ENCODE measurements around the gene SCYGR1. TPM values are rescaled to one million over a fixed set of nuclear protein-coding genes. Genes with fewer than 3 reads are reported as not detected.

The SCYGR1 gene
- total RNA-seq, 6 experiments from 2014 or later: not detected

GRCh38 chr2:227423656-227424499 is 36.1 kb upstream of the SCYGR1 start:
- no peak overlapping the region for H3K27ac Mint-ChIP-seq
- DNase-seq: no peak
- no peaks in the 10 kb centered on the region; the same call in 1 of the 2 replicates for H3K4me1 Mint-ChIP-seq (ENCODE audit: low read depth)
- no peaks in the 10 kb centered on the region for H3K36me3 Mint-ChIP-seq (ENCODE audit: low read depth)
- no peak overlapping the region for H3K4me3 Mint-ChIP-seq
- H3K9me3 Mint-ChIP-seq: no peaks in the 10 kb centered on the region
- TF ChIP-seq CTCF (IDR thresholded peaks at IDR 0.05): no peak
- peaks cover 3% of the 10 kb centered on the region for H3K27me3 Mint-ChIP-seq (ENCODE audit: insufficient read depth)

GRCh38 chr2:227420087-227421052 is 32.6 kb upstream of the SCYGR1 start:
- Mint-ChIP-seq H3K4me3 (no peak overlapping the region), H3K36me3 (ENCODE audit: low read depth) (no peaks in the 10 kb centered on the region), H3K9me3 (no peaks in the 10 kb centered on the region), H3K27me3 (ENCODE audit: insufficient read depth) (peaks cover 2% of the 10 kb centered on the region), H3K27ac (no peak overlapping the region), H3K4me1 (ENCODE audit: low read depth) (peaks cover 8% of the 10 kb centered on the region)
- no peak for TF ChIP-seq CTCF (IDR thresholded peaks at IDR 0.05)
- no peak for DNase-seq

DNA sequence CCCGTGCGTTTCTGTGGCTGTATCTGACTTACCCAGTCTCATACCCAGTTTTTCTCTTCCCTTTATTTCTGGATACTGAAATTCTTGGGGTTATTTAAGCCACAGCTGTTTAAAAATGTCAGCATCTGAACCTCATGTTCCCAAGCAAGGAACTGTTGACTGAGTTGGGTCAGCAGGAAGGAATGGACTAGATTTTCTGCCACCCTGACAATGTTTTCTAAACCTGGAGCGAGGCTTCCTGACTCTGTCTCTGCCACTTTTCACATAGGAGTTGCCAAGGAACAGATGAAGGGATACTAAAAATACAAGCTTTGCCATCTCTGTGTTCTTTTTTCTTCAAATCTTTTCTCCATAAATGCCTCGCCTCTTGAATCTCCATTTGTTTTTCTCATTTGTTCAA is 29.0 kb upstream of the SCYGR1 start:
- DNase-seq: no peak
- Mint-ChIP-seq H3K27me3 (ENCODE audit: insufficient read depth) (peaks cover 2% of the 10 kb centered on the region), H3K4me3 (no peak overlapping the region), H3K27ac (peak overlapping the region; percentile 30), H3K36me3 (ENCODE audit: low read depth) (no peaks in the 10 kb centered on the region), H3K4me1 (ENCODE audit: low read depth) (peaks cover 30% of the 10 kb centered on the region), H3K9me3 (no peaks in the 10 kb centered on the region)
- no peak for TF ChIP-seq CTCF (IDR thresholded peaks at IDR 0.05)

DNA sequence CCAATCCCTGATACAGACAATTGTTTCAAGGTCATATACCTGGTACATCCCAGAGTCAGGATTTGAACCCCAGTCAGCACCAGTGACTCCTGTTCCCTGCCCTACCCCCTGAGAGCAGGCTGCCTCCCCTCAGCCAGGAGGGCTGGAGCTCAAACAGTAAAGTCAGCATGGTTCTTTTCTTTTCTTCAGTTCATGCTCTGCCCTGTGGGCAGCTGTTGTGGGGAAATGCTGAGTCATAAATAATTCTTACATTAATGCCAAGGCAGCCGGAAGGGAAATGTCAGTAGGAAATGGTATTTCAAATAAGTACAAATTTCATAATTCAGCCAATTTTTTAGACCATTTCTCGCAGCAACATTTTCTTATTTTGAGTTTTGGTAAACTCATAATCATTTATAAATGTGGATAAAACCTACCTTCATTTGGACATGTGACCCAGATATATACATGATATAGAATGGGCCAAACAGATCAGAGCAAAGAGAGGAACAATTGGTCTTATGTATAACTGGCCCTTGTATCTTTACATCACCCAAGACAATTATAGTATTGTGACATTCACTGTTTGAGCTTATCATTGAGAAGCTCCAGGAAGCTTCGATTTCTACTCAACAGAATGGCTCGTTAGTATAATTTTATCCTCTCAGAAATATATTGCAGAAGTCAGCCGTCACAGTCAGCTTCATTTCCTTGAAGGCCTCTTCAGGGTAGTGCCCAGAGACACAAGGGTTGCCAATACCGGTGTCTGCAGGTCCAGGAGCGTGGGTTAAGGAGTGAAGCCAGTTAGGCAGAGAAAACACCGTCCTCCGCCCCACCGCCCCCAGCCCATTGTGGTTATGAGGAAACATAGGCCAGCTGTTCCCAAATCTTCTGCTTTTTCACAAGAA is 28.0 kb upstream of the SCYGR1 start:
- H3K27me3 Mint-ChIP-seq (ENCODE audit: insufficient read depth): no peaks in the 10 kb centered on the region; the same call in 1 of the 2 replicates
- H3K27ac Mint-ChIP-seq: peak overlapping the region; percentile 87
- peak; percentile 56 for DNase-seq
- no peaks in the 10 kb centered on the region for H3K9me3 Mint-ChIP-seq
- peak overlapping the region; percentile 64 for H3K4me3 Mint-ChIP-seq
- TF ChIP-seq CTCF (IDR thresholded peaks at IDR 0.05): no peak
- H3K36me3 Mint-ChIP-seq (ENCODE audit: low read depth): no peaks in the 10 kb centered on the region
- H3K4me1 Mint-ChIP-seq (ENCODE audit: low read depth): peaks cover 39% of the 10 kb centered on the region

DNA sequence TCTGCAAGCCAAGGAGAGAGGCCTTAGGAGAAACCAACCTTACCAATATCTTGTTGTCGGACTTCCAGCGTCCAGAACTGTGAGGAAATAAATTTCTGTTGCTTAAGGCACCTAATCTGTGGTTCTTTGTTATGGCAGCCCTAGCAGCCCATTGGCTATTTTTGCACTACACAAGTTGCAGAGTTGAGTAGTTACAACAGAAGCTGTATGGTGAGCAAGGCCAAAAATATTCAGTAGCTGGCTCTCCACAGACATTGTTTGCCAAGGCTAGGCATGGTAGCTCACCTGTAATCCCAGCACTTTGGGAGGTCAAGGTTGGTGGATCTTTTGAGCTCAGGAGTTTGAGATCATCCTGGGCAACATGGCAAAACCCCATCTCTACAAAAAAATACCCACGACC is 27.1 kb upstream of the SCYGR1 start:
- Mint-ChIP-seq H3K4me1 (ENCODE audit: low read depth) (peaks cover 39% of the 10 kb centered on the region), H3K9me3 (no peaks in the 10 kb centered on the region), H3K4me3 (no peak overlapping the region), H3K27me3 (ENCODE audit: insufficient read depth) (no peaks in the 10 kb centered on the region; the same call in 1 of the 2 replicates), H3K27ac (peak overlapping the region; percentile 87), H3K36me3 (ENCODE audit: low read depth) (no peaks in the 10 kb centered on the region)
- TF ChIP-seq CTCF (IDR thresholded peaks at IDR 0.05): no peak
- DNase-seq: peak; percentile 39

Data from HFFc6 (cell line).